HepG2 (cell line): ENCODE data around the gene WFDC6. TPM values are rescaled to one million over a fixed set of nuclear protein-coding genes. Genes with fewer than 3 reads are reported as not detected.

Source experiments
- ATAC-seq: fragments of 200-7000 bp; cut with Tn5 transposase; 3 replicates; pipeline ENCODE4 v1.9.1; 2020; ENCODE audit warnings: mild to moderate bottlenecking, moderate library complexity
- BruUV-seq: library from RNA; stranded (reverse); fragments of 400-500 nt; replicated peaks from 2 replicates; lab custom pipeline; 2021; lab: Mats Ljungman, UMichigan
- CTCF ChIA-PET: fragments of 300-600 bp; formaldehyde crosslinking; extraction: SDS; loops from one replicate; lab custom pipeline; 2021; ENCODE audit warnings: low total read pairs, inconsistent platforms, low intra/inter-chr PET ratio; lab: Yijun Ruan, JAX
- POLR2A ChIA-PET: fragments of 350-600 bp; sonication (Branson Sonifier 250); formaldehyde crosslinking; loops from one replicate; lab custom pipeline; 2020; ENCODE audit warnings: antibody characterized with exemption, inconsistent platforms; lab: Yijun Ruan, JAX
- DNase-seq: peaks from one replicate; pipeline ENCODE4 v3.0.0-alpha.2; 2015; ENCODE audit warnings: low spot score
- FAIRE-seq: peaks from 3 replicates; lab custom pipeline; 2011; peaks lifted over from hg19 to GRCh38; lab: Jason Lieb, UNC
- H2AFZ ChIP-seq: one replicate; pipeline ENCODE4 v1.6.1; 2011; ENCODE audit warnings: low read length, inconsistent platforms
- H3K27ac ChIP-seq: fragments of 300-600 bp; 3 replicates; pipeline ENCODE4 v1.8.0; 2011; ENCODE audit warnings: mixed run types, mild to moderate bottlenecking, mixed read lengths, low read length, inconsistent platforms; ENCODE audit not compliant: insufficient read depth; ENCODE audit errors: extremely low read length
- H3K27me3 ChIP-seq, 2 experiments: fragments of 200-600 bp in 1 of 2; 2 replicates in 1 of 2; 3 replicates in 1 of 2; pipeline versions ENCODE4 v1.6.0 to v1.8.0; 2011; ENCODE audit warnings: low read length in 2 of 2, mild to moderate bottlenecking in 2 of 2, moderate library complexity in 2 of 2, inconsistent platforms in 1 of 2; ENCODE audit not compliant: insufficient read depth in 2 of 2, control insufficient read depth in 1 of 2
- H3K36me3 ChIP-seq, 2 experiments: fragments of 200-600 bp in 1 of 2; replicated peaks in 1 of 2; 2 replicates in 1 of 2; 3 replicates in 1 of 2; pipeline versions ENCODE4 v1.5.1 to v1.8.0; 2011; ENCODE audit warnings: low read length in 2 of 2, inconsistent platforms in 1 of 2; ENCODE audit not compliant: insufficient read depth in 2 of 2, control insufficient read depth in 1 of 2
- H3K4me1 ChIP-seq: 2 replicates; pipeline ENCODE4 v1.5.1; 2012; ENCODE audit warnings: low read length, inconsistent platforms; ENCODE audit not compliant: insufficient read depth
- H3K4me2 ChIP-seq: 2 replicates; pipeline ENCODE4 v1.6.0; 2011; ENCODE audit warnings: low read depth, low read length, inconsistent platforms
- H3K4me3 ChIP-seq, 3 experiments: fragments of 200-600 bp in 1 of 3; sonication (generic), shearing (Covaris generic) in 1 of 3; replicated peaks in 1 of 3; 2 replicates each; pipeline ENCODE4 v1.5.1; 2011 to 2016; ENCODE audit warnings: low read length in 3 of 3, inconsistent platforms in 2 of 3, low read depth in 2 of 3, mild to moderate bottlenecking in 2 of 3, control low read depth in 1 of 3, mixed read lengths in 1 of 3; ENCODE audit not compliant: insufficient read depth in 1 of 3
- H3K79me2 ChIP-seq: one replicate; pipeline ENCODE4 v1.6.1; 2011; ENCODE audit warnings: low read length, inconsistent platforms; ENCODE audit not compliant: insufficient read depth
- H3K9ac ChIP-seq: 2 replicates; pipeline ENCODE4 v1.6.0; 2011; ENCODE audit warnings: mild to moderate bottlenecking, low read depth, low read length, inconsistent platforms; ENCODE audit not compliant: insufficient read depth
- H3K9me3 ChIP-seq: 2 replicates; pipeline ENCODE4 v1.5.1; 2012; ENCODE audit warnings: mild to moderate bottlenecking, low read length
- H4K20me1 ChIP-seq: 2 replicates; pipeline ENCODE4 v1.6.0; 2011; ENCODE audit warnings: inconsistent platforms, mild to moderate bottlenecking, low read length, moderate library complexity; ENCODE audit not compliant: insufficient read depth
- BCL6 ChIP-seq: IDR thresholded peaks from 2 replicates; pipeline ENCODE4 v1.6.1; 2016; ENCODE audit warnings: missing genetic modification reagents, missing compliant biosample characterization
- CCAR2 ChIP-seq: fragments of 200-400 bp; formaldehyde crosslinking; optimal IDR thresholded peaks from 2 replicates; pipeline ENCODE3; 2018; ENCODE audit warnings: low read depth, mild to moderate bottlenecking, low read length, moderate library complexity
- DMTF1 ChIP-seq: sonication (generic); formaldehyde crosslinking; IDR thresholded peaks from 2 replicates; pipeline ENCODE4 v1.4.0; 2020; ENCODE audit warnings: mild to moderate bottlenecking, missing genetic modification reagents
- KIAA2018 ChIP-seq: sonication (generic); formaldehyde crosslinking; IDR thresholded peaks from 2 replicates; pipeline ENCODE4 v1.5.0; 2020; ENCODE audit warnings: mild to moderate bottlenecking, missing genetic modification reagents, borderline replicate concordance
- POGZ ChIP-seq: sonication (generic); formaldehyde crosslinking; IDR thresholded peaks from 2 replicates; pipeline ENCODE4 v1.4.0; 2020; ENCODE audit warnings: mild to moderate bottlenecking, missing genetic modification reagents
- RFX3 ChIP-seq: IDR thresholded peaks from 2 replicates; pipeline ENCODE4 v1.6.1; 2016; ENCODE audit warnings: missing biosample characterization, missing genetic modification reagents
- USF2 ChIP-seq, 2 experiments: sonication (generic) in 1 of 2; formaldehyde crosslinking in 1 of 2; IDR thresholded peaks; 2 replicates each; pipeline versions ENCODE4 v1.5.1 to v1.6.1; 2011 to 2020; ENCODE audit warnings: borderline replicate concordance in 1 of 2, low read depth in 1 of 2, low read length in 1 of 2, mild to moderate bottlenecking in 1 of 2, missing genetic modification reagents in 1 of 2, moderate library complexity in 1 of 2
- ZNF10 ChIP-seq: sonication (generic); formaldehyde crosslinking; IDR thresholded peaks from 2 replicates; pipeline ENCODE4 v1.4.0; 2020; ENCODE audit warnings: mild to moderate bottlenecking, low read depth, missing genetic modification reagents, borderline replicate concordance
- ZNF225 ChIP-seq: sonication (generic); formaldehyde crosslinking; IDR thresholded peaks from 2 replicates; pipeline ENCODE4 v1.4.0; 2020; ENCODE audit warnings: mild to moderate bottlenecking, missing genetic modification reagents
- ZNF354B ChIP-seq: sonication (generic); formaldehyde crosslinking; IDR thresholded peaks from 2 replicates; pipeline ENCODE4 v1.8.0; 2022; ENCODE audit warnings: mild to moderate bottlenecking, missing genetic modification reagents
- ZNF496 ChIP-seq: sonication (generic); formaldehyde crosslinking; IDR thresholded peaks from 2 replicates; pipeline ENCODE4 v1.8.1; 2023; ENCODE audit warnings: mild to moderate bottlenecking, moderate library complexity, missing genetic modification reagents; ENCODE audit not compliant: insufficient replicate concordance
- ZNF75D ChIP-seq: sonication (generic); formaldehyde crosslinking; IDR thresholded peaks from 2 replicates; pipeline ENCODE4 v1.8.1; 2023; ENCODE audit warnings: missing genetic modification reagents, mild to moderate bottlenecking, borderline replicate concordance
- WGBS: methylation state at CpG from one replicate; pipeline ENCODE4 v1.1.6; 2017; ENCODE audit warnings: low lambda C conversion rate; 5-methylcytosine and 5-hydroxymethylcytosine counted together
- in situ Hi-C: cut with HindIII; loops from 2 replicates; pipeline ENCODE4 v1.10.0; 2017; ENCODE audit warnings: low pct_unique_long_range_greater_than_20kb; ENCODE audit not compliant: extremely low pct_ligation_motif_present
- intact Hi-C: fragments of 100-400 bp; cut with micrococcal nuclease; formaldehyde crosslinking; loops from one replicate; pipeline ENCODE4 v1.10.0; 2022; ENCODE audit not compliant: unreplicated experiment
- polyA plus RNA-seq, 8 experiments: library from polyadenylated mRNA; depleted of rRNA in 3 of 8; stranded (reverse) in 7 of 8; unstranded in 1 of 8; fragments of >200 nt; fragmentation: Illumina TruSeq in 4 of 8; extraction: Trizol in 4 of 8; gene quantifications; 2 replicates each; pipeline versions ENCODE4 v1.2.1 to v1.2.3, GENCODE V29; 2011 to 2016; ENCODE audit warnings: low read depth in 4 of 8, missing spikeins in 1 of 8, mixed read lengths in 1 of 8; ENCODE audit not compliant: insufficient read depth in 1 of 8
- total RNA-seq, 5 experiments: library from RNA; depleted of rRNA; stranded (reverse); fragments of >200 nt; fragmentation: Illumina TruSeq; extraction: Trizol; gene quantifications; 2 replicates each; pipeline ENCODE4 v1.2.3, GENCODE V29; 2016; ENCODE audit warnings: low read depth in 1 of 5

The WFDC6 gene
- total and polyA plus RNA-seq, 2 of the 13 experiments (the other 11 are each of a cell fraction or from before 2014, with no cell fraction given): not detected

DNA sequence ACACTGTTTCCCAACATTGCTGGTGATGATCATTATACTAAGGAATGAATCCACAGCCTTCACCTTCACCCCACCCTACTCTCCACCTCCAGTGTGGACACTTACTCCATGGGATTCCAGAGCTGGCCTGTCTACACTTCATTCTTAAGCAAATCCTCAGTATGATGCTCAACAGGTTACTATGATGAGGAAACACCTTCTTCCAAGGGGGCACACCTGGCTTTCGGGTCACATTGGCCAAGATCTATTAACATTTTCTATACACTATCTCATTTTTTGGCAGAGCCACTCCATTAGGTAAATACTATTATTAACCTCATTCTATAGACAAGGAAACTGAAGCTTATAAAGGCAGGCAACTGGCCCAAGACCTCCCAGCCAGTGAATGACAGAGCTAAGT lies 15.9 kb upstream of the WFDC6 start:
- in situ Hi-C loops: no loop called here
- intact Hi-C loops: no loop called here
- Histone ChIP-seq H3K9me3 (no peaks in the 10 kb centered on the region), H3K27ac (no peak overlapping the region), H3K9ac (no peak overlapping the region), H3K27me3 (peaks cover 1 to 17% of the 10 kb centered on the region in 2 experiments; a peak in 2 of 5 replicates), H2AFZ (no peak overlapping the region), H3K79me2 (no peaks in the 10 kb centered on the region), H3K4me1 (no peaks in the 10 kb centered on the region), H3K4me3 (no peak overlapping the region), H3K4me2 (no peak overlapping the region), H4K20me1 (no peaks in the 10 kb centered on the region), H3K36me3 (no peaks in the 10 kb centered on the region)
- BruUV-seq: no TSS peak
- 0% methylated on average over 1 of the region's 1 CpG for WGBS
- CTCF ChIA-PET: no interaction called here
- ATAC-seq: no peak
- POLR2A ChIA-PET: no interaction called here
- DNase-seq: no peak
- no peak for FAIRE-seq
- TF ChIP-seq CCAR2 (no peak), USF2 (IDR thresholded peaks at IDR 0.05; ENCODE audit: low read depth, low read length) (no peak), USF2 (CRISPR knock-in tag; IDR thresholded peaks at IDR 0.05; ENCODE audit: borderline replicate concordance) (no peak), DMTF1 (no peak), ZNF354B (no peak), ZNF10 (CRISPR knock-in tag) (no peak), ZNF496 (CRISPR knock-in tag) (no peak), POGZ (CRISPR knock-in tag) (no peak), RFX3 (CRISPR knock-in tag) (no peak), ZNF75D (CRISPR knock-in tag) (no peak), KIAA2018 (CRISPR knock-in tag) (no peak), BCL6 (CRISPR knock-in tag) (no peak), ZNF225 (CRISPR knock-in tag) (no peak)
